Natural killer cell (primary cell): Measurements from ENCODE around the gene NCOA1. TPM values are rescaled to one million over a fixed set of nuclear protein-coding genes. Genes with fewer than 3 reads are reported as not detected.
A peak's percentile ranks its signal among the peaks of the same experiment; 100 is the strongest.

Experiments
- ATAC-seq, 3 donors: fragments of 150-1000 bp in 2 of 3; fragments of 200-7000 bp in 1 of 3; cut with Tn5 transposase; 1 replicate in 1 of 3; 2 replicates in 2 of 3; pipeline ENCODE4 v1.10.0; 2021; ENCODE audit warnings: mild to moderate bottlenecking in 2 of 3, moderate library complexity in 2 of 3
- DNase-seq, 2 donors: peaks; one replicate each; pipeline versions ENCODE4 v3.0.0 to v3.0.0-alpha.2; 2013 to 2021; ENCODE audit warnings: mixed read lengths in 1 of 2
- H3K27ac ChIP-seq: one replicate; pipeline ENCODE4 v1.5.1; 2013; ENCODE audit warnings: mild to moderate bottlenecking, low read length
- H3K27me3 ChIP-seq: one replicate; pipeline ENCODE4 v1.6.1; 2013; ENCODE audit warnings: low read length; ENCODE audit not compliant: control insufficient read depth, insufficient read depth
- H3K36me3 ChIP-seq: one replicate; pipeline ENCODE4 v1.6.1; 2013; ENCODE audit warnings: low read length; ENCODE audit not compliant: control insufficient read depth, insufficient read depth
- H3K4me1 ChIP-seq: one replicate; pipeline ENCODE4 v1.6.1; 2013; ENCODE audit warnings: low read length; ENCODE audit not compliant: control insufficient read depth, insufficient read depth
- H3K4me3 ChIP-seq: one replicate; pipeline ENCODE4 v1.5.1; 2013; ENCODE audit warnings: low read length
- H3K9me3 ChIP-seq: one replicate; pipeline ENCODE4 v1.6.1; 2013; ENCODE audit warnings: low read length; ENCODE audit not compliant: control insufficient read depth, insufficient read depth
- H3K27ac Mint-ChIP-seq, 2 donors: one replicate each; pipeline ENCODE4 v1.8.0; 2022; ENCODE audit warnings: mild to moderate bottlenecking in 2 of 2, mixed read lengths in 2 of 2, moderate library complexity in 1 of 2
- H3K27me3 Mint-ChIP-seq, 2 donors: one replicate each; pipeline ENCODE4 v1.8.0; 2022; ENCODE audit warnings: low read depth in 2 of 2, mixed read lengths in 2 of 2
- H3K36me3 Mint-ChIP-seq: one replicate; pipeline ENCODE4 v1.8.0; 2022; ENCODE audit warnings: mixed read lengths
- H3K4me1 Mint-ChIP-seq, 2 donors: one replicate each; pipeline ENCODE4 v1.8.0; 2022; ENCODE audit warnings: mixed read lengths in 2 of 2
- H3K4me3 Mint-ChIP-seq: one replicate; pipeline ENCODE4 v1.8.0; 2022; ENCODE audit warnings: mild to moderate bottlenecking, moderate library complexity, mixed read lengths
- H3K9me3 Mint-ChIP-seq, 2 donors: one replicate each; pipeline ENCODE4 v1.8.0; 2022; ENCODE audit warnings: mixed read lengths in 2 of 2
- WGBS: methylation state at CpG from one replicate; pipeline ENCODE4 v1.1.7; 2013; ENCODE audit warnings: missing lambda C conversion rate; ENCODE audit not compliant: insufficient coverage; 5-methylcytosine and 5-hydroxymethylcytosine counted together
- intact Hi-C: fragments of 100-400 bp; cut with micrococcal nuclease; formaldehyde crosslinking; loops from one replicate; pipeline ENCODE4 v1.14.2; 2022
- total RNA-seq, 4 donors: library from RNA; stranded (reverse); fragments of 120-200 nt in 1 of 4; gene quantifications; one replicate each; pipeline versions ENCODE4 v1.2.3 to v1.2.4, GENCODE V29; 2013 to 2022
- TF ChIP-seq, protein P1 (sequence below): fragments of 200-600 bp; IDR thresholded peaks from one replicate; pipeline ENCODE4 v1.8.0; 2022; ENCODE audit warnings: antibody characterized with exemption

Gene NCOA1
- total RNA-seq, 3 donors from 2014 or later (not counting 1 experiment from before 2014, with no cell fraction given) = 122 to 149 (median 124) TPM

DNA sequence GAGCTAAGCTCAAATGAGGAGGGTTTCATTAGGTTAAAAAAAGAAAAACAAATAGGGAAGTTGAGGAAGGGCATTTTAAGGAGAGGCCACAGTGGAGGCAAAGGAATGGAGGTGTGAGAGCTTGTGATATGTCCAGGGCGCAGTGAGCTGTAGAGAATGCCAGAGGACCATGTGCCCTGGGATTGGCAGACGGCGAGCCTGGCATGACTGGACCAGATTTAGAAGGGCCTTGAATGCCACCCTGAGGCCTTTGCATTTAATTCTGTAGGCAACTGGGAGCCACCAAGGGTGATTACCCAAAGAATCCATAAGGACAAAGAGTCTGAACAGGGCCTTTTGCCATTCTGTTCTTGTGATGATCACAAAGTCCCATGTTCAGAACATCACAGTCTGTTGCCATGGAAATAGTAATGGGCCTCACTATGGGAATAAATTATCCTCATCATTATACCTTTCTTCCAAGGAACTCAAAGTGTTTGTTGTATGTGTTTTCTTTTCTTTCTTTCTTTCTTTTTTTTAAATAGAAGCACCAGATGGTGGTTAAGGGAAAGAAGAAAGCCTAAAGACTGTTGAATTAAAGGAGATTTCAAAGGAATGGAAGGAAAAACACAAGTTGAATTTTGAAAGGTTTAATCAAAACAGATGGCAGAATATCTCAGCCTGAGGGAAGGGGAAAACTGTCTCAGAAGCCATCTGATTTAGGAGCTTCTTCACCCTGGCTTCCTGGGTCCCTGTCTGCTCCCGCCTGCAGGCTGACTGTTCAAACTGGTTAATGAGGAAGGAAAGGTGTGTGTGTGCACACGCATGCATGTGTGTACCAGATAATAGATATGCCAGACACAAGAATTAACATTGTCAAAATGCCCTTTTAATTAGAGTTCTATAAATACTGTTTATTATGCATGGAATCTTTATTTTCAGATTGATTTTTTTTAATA is 31.6 kb upstream of the NCOA1 start:
- ATAC-seq (no peak), DNase-seq (no peak)
- Histone ChIP-seq H3K36me3 (no peaks in the 10 kb centered on the region), H3K9me3 (no peaks in the 10 kb centered on the region), H3K4me3 (no peak overlapping the region), H3K4me1 (peaks cover 17% of the 10 kb centered on the region), H3K27ac (no peak overlapping the region), H3K27me3 (no peaks in the 10 kb centered on the region)
- Mint-ChIP-seq H3K4me3 (no peak overlapping the region), H3K9me3 (no peaks in the 10 kb centered on the region), H3K27me3 (no peaks in the 10 kb centered on the region), H3K27ac (no peak overlapping the region), H3K36me3 (no peaks in the 10 kb centered on the region), H3K4me1 (peaks cover 19 to 22% of the 10 kb centered on the region in 2 donors)
- TF ChIP-seq, protein P1, sequence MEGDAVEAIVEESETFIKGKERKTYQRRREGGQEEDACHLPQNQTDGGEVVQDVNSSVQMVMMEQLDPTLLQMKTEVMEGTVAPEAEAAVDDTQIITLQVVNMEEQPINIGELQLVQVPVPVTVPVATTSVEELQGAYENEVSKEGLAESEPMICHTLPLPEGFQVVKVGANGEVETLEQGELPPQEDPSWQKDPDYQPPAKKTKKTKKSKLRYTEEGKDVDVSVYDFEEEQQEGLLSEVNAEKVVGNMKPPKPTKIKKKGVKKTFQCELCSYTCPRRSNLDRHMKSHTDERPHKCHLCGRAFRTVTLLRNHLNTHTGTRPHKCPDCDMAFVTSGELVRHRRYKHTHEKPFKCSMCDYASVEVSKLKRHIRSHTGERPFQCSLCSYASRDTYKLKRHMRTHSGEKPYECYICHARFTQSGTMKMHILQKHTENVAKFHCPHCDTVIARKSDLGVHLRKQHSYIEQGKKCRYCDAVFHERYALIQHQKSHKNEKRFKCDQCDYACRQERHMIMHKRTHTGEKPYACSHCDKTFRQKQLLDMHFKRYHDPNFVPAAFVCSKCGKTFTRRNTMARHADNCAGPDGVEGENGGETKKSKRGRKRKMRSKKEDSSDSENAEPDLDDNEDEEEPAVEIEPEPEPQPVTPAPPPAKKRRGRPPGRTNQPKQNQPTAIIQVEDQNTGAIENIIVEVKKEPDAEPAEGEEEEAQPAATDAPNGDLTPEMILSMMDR = no peak
- intact Hi-C loops = loop anchor here (10.0 kb wide), 1 partner anchor 55 kb away; no protein-coding TSS in a partner anchor
- WGBS = 91% methylated on average over 4 of the region's 5 CpGs

DNA sequence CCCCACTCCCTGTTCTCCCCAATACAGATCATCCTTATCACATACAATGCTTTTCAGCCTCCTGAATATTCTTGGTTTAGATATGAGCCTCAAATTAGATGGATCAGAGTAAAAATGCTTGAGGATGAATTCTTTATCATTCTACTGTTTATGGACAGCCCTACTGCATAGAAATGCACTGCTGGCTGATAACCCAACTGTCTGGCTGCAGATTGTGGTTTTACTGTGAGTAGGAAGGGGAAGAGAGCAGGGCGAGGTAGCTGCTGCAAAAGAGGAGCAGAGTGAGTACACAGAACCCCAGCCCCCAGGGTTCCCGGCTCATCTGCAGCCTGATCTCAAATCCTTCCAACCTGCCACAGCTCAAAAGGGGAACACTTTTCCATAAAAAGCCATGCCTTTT is 29.4 kb upstream of the NCOA1 start:
- ATAC-seq (peak; percentile 49 to 84 (median 64)), DNase-seq (no peak)
- no peak overlapping the region for H3K4me3 ChIP-seq
- H3K9me3 Mint-ChIP-seq = no peaks in the 10 kb centered on the region
- TF ChIP-seq, protein P1 = no peak
- no peaks in the 10 kb centered on the region for H3K36me3 Mint-ChIP-seq
- no peak overlapping the region for H3K27ac ChIP-seq
- H3K27me3 Mint-ChIP-seq = no peaks in the 10 kb centered on the region
- H3K27ac Mint-ChIP-seq = peak overlapping the region; percentile 55 to 65
- H3K4me1 ChIP-seq = peaks cover 8% of the 10 kb centered on the region
- peak overlapping the region; percentile 70 for H3K4me3 Mint-ChIP-seq
- no peaks in the 10 kb centered on the region for H3K36me3 ChIP-seq
- no peaks in the 10 kb centered on the region for H3K9me3 ChIP-seq
- intact Hi-C loops = no loop called here
- peaks cover 15 to 17% of the 10 kb centered on the region in 2 donors for H3K4me1 Mint-ChIP-seq
- WGBS = 0% methylated on average over 2 of the region's 2 CpGs
- no peaks in the 10 kb centered on the region for H3K27me3 ChIP-seq

DNA sequence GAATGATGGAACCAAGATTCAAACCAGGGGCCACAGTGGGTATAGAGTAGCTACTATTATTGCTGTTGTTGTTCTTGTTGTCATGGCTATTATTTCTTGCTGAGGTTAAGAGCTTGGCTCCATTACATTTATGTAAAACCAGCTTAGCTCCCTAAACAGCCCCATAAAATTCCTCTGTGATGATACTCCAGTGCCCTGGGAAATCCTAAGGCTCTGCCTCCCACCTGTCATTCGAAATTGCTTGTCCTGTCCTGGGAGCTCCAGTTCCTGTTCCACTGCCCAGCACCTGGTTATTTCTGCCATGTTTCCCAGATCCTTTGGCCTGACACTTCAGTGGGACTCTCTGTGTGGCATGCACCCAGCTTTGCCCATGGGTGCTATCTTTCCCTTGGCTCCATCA is 27.8 kb upstream of the NCOA1 start:
- intact Hi-C loops = no loop called here
- ATAC-seq = no peak
- TF ChIP-seq, protein P1 = no peak
- Histone ChIP-seq H3K27ac (no peak overlapping the region), H3K4me3 (no peak overlapping the region), H3K4me1 (peaks cover 8% of the 10 kb centered on the region), H3K36me3 (no peaks in the 10 kb centered on the region), H3K27me3 (no peaks in the 10 kb centered on the region), H3K9me3 (no peaks in the 10 kb centered on the region)
- no peaks in the 10 kb centered on the region for H3K36me3 Mint-ChIP-seq
- no peak for DNase-seq
- H3K27me3 Mint-ChIP-seq = no peaks in the 10 kb centered on the region
- no peak overlapping the region for H3K4me3 Mint-ChIP-seq
- peaks cover 15 to 17% of the 10 kb centered on the region in 2 donors for H3K4me1 Mint-ChIP-seq
- H3K9me3 Mint-ChIP-seq = no peaks in the 10 kb centered on the region
- no peak overlapping the region for H3K27ac Mint-ChIP-seq
- WGBS = 97% methylated on average over 1 of the region's 1 CpG
